ENCODE data around the gene CDKAL1. TPM values are rescaled to one million over a fixed set of nuclear protein-coding genes. Genes with fewer than 3 reads are reported as not detected.

Gene CDKAL1
- total and polyA plus RNA-seq, 8 donors: 3.4 to 36.7 (median 10.4) TPM

GRCh38 chr6:21256197-21256596 is 721.9 kb downstream of the CDKAL1 start:
- no peak overlapping the region for H3K27ac ChIP-seq
- intact Hi-C loops (cut with DNase I; ENCODE audit: low total_unique reads): no loop called here

GRCh38 chr6:21257125-21257524 is 722.9 kb downstream of the CDKAL1 start:
- Histone ChIP-seq H3K36me3 (no peaks in the 10 kb centered on the region), H3K27ac (no peak overlapping the region), H3K9me3 (no peaks in the 10 kb centered on the region), H3K4me1 (no peaks in the 10 kb centered on the region), H3K4me3 (no peak overlapping the region), H3K27me3 (no peaks in the 10 kb centered on the region)
- WGBS, 5 donors: 34 to 66% (median 57%) methylated on average over 2 of the region's 2 CpGs
- no peak for TF ChIP-seq POLR2AphosphoS5 (IDR thresholded peaks at IDR 0.05)
- TF ChIP-seq POLR2A (IDR thresholded peaks at IDR 0.05): no peak
- no peak for TF ChIP-seq CTCF (IDR thresholded peaks at IDR 0.05)
- no peak for TF ChIP-seq EP300 (IDR thresholded peaks at IDR 0.05)
- intact Hi-C loops (cut with DNase I; ENCODE audit: low total_unique reads): no loop called here
- DNase-seq: no peak

More at GRCh38 chr6:21256197-21256596, 721.9 kb downstream of the CDKAL1 start:
- Histone ChIP-seq H3K4me3 (no peak overlapping the region), H3K9me3 (no peaks in the 10 kb centered on the region), H3K27me3 (no peaks in the 10 kb centered on the region), H3K4me1 (no peaks in the 10 kb centered on the region), H3K36me3 (no peaks in the 10 kb centered on the region)
- DNase-seq: no peak
- 84 to 92% (median 89%) methylated on average over 3 of the region's 3 CpGs for WGBS, 5 donors
- TF ChIP-seq EP300 (IDR thresholded peaks at IDR 0.05) (no peak), POLR2AphosphoS5 (IDR thresholded peaks at IDR 0.05) (no peak), CTCF (IDR thresholded peaks at IDR 0.05) (no peak), POLR2A (IDR thresholded peaks at IDR 0.05) (no peak)

GRCh38 chr6:21258665-21259064 is 724.4 kb downstream of the CDKAL1 start:
- intact Hi-C loops (cut with DNase I; ENCODE audit: low total_unique reads): no loop called here
- no peak for DNase-seq
- H3K27ac ChIP-seq: no peak overlapping the region
- H3K4me3 ChIP-seq: no peak overlapping the region
- no peaks in the 10 kb centered on the region for H3K9me3 ChIP-seq
- H3K27me3 ChIP-seq: no peaks in the 10 kb centered on the region
- 94 to 97% (median 97%) methylated on average over 5 of the region's 5 CpGs for WGBS, 5 donors
- H3K4me1 ChIP-seq: no peaks in the 10 kb centered on the region
- TF ChIP-seq CTCF (IDR thresholded peaks at IDR 0.05) (no peak), POLR2AphosphoS5 (IDR thresholded peaks at IDR 0.05) (no peak), POLR2A (IDR thresholded peaks at IDR 0.05) (no peak), EP300 (IDR thresholded peaks at IDR 0.05) (no peak)
- no peaks in the 10 kb centered on the region for H3K36me3 ChIP-seq

GRCh38 chr6:21259660-21260059 is 725.4 kb downstream of the CDKAL1 start:
- no peaks in the 10 kb centered on the region for H3K9me3 ChIP-seq
- 73 to 87% (median 83%) methylated on average over 2 of the region's 2 CpGs for WGBS, 5 donors
- intact Hi-C loops (cut with DNase I; ENCODE audit: low total_unique reads): no loop called here

More at GRCh38 chr6:21259660-21260059, 725.4 kb downstream of the CDKAL1 start:
- Histone ChIP-seq H3K4me1 (peaks cover 0 to 8% (median 0%) of the 10 kb centered on the region in 4 donors), H3K4me3 (no peak overlapping the region), H3K36me3 (no peaks in the 10 kb centered on the region), H3K27me3 (no peaks in the 10 kb centered on the region), H3K27ac (no peak overlapping the region)
- no peak for TF ChIP-seq POLR2AphosphoS5 (IDR thresholded peaks at IDR 0.05)
- TF ChIP-seq POLR2A (IDR thresholded peaks at IDR 0.05): no peak
- no peak for TF ChIP-seq EP300 (IDR thresholded peaks at IDR 0.05)
- no peak for TF ChIP-seq CTCF (IDR thresholded peaks at IDR 0.05)
- DNase-seq: no peak
